GM19455 (cell line): ENCODE data around the gene FBLN1.
"Not testable (repeated sequence)": the region's sequence is repeated elsewhere in the genome, so short reads cannot be mapped to it uniquely, and the experiment has no call there.

ENCODE experiments used
- ATAC-seq: cut with Tn5 transposase; IDR thresholded peaks from one replicate; pipeline ENCODE4 v1.9.1; 2021; ENCODE audit not compliant: unreplicated experiment

Gene FBLN1, protein sequence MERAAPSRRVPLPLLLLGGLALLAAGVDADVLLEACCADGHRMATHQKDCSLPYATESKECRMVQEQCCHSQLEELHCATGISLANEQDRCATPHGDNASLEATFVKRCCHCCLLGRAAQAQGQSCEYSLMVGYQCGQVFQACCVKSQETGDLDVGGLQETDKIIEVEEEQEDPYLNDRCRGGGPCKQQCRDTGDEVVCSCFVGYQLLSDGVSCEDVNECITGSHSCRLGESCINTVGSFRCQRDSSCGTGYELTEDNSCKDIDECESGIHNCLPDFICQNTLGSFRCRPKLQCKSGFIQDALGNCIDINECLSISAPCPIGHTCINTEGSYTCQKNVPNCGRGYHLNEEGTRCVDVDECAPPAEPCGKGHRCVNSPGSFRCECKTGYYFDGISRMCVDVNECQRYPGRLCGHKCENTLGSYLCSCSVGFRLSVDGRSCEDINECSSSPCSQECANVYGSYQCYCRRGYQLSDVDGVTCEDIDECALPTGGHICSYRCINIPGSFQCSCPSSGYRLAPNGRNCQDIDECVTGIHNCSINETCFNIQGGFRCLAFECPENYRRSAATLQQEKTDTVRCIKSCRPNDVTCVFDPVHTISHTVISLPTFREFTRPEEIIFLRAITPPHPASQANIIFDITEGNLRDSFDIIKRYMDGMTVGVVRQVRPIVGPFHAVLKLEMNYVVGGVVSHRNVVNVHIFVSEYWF

DNA sequence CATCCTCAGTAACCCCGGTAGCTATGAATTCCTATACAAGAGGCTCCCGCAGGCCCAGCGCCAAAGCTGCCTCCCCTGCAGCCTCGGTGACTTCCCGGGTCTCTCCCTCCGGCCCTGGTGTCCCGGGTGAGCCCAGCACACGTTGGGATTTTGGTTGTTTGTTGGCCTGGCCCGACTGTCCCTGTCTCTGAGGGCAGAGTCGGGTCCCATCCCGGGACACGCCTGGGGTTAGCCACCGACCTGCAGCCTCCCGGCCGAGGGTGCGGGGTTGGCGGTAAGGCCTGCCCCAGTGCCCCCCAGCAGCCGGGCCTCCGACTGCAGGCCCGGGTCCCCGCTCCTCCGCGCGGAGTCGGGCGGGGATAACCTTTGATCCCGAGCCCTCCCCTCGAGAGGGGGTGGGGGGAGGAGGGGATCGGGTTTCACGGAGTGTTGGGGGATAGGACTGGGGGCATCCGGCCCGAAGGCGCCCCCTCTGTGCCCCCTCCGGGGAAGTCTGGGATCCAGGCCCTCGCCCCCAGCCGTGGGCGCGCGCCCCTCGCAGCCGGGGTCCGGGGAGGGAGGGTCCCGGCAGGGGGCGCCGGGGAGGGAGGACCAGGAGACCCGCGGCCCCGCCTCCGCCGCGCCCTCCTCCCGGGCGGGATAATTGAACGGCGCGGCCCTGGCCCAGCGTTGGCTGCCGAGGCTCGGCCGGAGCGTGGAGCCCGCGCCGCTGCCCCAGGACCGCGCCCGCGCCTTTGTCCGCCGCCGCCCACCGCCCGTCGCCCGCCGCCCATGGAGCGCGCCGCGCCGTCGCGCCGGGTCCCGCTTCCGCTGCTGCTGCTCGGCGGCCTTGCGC, at the start of gene FBLN1:
FBLN1 (plus strand) TSS at position 669 of the 835 bp plus-strand sequence; CDS start at position 772, 103 bp downstream.
- ATAC-seq, result no peak

DNA sequence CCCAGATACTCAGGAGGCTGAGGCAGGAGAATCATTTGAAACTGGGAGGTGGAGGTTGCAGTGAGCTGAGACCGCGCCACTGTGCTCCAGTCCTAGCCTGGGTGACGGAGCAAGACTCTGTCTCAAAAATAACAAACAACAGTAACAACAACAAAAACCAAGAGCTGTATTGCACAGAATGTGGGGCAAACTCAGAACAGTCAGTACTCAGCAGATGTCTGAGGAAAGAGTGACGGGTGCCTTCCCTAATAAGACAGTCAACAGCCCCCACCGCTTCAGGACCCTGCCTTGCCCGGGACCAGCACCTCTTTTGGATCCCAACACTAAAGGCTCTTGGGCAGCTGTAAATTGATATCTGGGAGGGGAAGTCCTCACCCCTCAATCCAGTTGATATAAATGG, 48.9 kb upstream of the FBLN1 start:
- no peak for ATAC-seq

DNA sequence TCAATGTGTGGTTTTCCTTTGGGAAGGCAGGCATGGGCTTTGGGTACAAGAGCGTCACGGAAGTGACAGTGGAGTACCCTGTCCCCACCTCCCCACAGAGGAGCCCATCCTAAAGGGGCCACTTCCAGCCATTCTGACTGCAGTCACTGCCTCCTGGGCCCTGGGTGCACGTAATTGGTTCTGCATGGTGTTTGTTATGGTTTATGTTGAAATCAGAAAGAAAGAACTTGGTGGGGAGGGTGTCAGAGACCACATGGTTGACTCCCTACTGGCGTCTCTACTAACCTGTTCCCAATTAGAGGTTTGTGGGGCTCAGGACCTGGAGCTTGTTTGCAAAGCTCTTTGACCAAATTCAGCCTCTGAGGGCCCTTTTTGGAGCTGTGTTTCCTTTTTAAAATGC, 48.4 kb upstream of the FBLN1 start:
- ATAC-seq, result no peak

DNA sequence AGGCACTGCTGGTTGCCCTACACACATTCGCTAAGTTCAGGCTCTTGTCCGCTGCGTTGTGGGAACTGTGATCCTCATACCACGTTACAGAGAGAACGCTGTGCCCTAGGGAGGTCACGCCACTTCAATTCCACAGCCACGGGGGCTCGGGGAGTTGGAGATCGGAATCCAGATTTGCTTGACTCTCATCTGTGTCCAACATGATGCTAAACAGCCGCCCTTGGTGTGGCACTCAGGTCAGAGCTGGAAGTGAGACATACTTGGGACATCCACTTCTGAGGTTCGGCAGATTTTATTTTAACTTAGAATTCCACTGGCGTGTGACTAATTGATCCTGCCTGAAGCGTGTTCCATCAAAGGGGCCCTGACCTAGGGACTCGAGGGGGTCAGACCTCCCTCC, 47.5 kb upstream of the FBLN1 start:
- no peak for ATAC-seq

DNA sequence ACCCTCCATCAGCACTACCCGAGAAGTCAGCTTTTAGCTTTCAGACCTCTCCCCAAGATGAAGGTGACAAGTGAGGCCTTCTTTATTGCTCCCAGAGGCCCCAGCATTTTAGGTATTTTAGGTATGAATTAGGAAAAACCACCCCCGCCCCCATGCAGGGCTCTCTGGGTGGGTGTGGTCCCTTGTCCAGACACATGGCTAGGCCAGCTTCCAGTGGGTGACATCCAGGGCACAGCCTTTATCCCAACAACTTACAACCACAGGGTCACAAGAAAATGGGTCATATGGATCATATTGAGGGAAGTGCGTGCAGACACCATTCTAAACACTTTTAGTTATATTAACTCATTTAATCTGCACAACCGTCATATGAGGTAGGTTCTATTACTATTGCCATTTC, 47.1 kb upstream of the FBLN1 start:
- ATAC-seq, result no peak

DNA sequence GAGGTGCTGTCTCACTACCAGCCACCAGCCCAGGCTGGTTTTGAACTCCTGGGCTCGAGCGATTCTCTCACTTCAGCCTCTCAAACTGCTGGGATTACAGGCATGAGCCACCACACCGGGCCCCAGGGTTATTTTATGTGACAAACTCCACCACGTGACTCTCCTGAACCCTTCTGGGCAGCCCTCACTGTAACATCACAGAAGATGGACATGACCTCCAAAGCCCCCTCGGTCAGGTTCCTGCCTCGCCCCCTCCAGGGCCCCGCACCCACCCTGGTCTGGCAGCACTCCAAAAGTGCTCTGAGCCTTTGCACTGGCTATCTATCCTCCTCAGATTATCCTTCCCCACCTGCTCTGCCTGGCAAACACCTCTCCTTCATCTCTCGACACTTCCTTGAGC, 45.9 kb upstream of the FBLN1 start:
- no peak for ATAC-seq

DNA sequence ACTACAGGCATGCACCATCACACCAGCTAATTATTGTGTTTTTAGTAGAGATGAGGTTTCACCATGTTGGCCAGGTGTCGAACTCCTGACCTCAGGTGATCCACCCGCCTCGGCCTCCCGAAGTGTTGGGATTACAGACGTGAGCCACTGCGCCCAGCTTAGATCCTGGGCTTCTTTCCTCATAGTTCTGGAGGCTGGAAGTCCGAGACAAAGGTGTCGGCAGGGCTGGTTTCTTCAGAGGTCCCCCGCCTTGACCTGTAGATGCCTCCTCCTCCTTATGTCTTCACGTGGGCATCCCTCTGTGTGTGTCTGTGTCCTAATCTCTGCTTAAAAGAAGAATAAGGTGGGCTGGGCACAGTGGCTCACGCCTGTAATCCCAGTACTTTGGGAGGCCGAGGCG, 44.2 kb upstream of the FBLN1 start:
- ATAC-seq, result no peak

DNA sequence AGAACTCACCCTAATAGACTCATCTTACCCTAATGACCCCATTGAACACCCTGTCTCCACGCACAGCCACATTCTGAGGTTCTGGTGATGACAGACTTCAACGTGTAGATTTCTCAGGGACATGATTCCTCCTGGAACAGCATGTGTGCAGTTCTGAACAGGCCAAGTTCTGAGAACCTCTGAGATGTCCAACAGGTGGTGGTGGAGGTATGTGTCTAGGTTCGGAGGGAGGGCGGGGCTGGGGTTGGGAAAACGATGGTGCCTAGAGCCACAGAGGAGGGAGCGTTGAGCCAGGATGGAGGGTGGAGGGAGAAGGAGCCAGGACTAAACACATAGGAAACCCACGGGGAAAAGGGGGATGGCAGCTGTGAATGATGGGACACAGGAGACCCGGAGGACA, 43.4 kb upstream of the FBLN1 start:
- no peak for ATAC-seq

DNA sequence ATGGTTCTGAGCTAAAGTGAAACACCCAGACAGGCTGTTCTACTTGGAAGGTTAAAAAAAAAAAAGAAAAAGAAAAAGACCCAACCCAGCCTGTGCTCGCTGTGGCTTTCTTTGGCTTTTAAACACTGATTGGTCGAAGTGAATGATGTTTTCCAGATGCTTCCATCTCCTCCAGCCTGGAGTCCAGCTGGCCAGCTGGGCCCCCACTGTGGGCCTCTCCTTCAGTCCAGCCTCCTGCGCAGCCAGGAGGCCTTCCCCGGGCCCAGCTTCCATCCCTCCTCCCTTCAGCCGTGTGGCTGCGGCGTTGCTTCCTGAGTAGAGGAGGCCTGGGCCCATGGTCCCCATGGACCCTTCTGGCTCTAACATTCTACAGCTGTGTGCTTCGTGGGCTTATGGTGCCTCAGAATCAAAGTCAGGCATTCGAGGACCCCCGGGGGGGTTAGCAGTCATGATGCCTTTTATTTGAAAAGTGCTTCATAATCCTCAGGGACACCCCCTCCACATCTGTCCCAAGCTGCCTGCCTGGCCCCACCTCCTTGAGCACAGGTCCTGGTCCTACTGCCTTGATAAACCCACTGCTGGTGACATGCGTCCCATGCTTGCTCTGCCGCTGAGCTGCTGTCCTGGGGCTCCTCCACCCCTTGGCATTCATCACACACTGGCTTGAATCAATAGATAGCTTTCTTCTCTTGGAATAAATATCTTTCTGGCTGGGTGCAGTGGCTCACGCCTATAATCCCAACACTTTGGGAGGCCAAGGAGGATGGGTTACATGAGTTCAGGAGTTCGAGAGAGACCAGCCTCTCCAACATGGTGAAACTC, 42.2 kb upstream of the FBLN1 start:
- no peak for ATAC-seq

DNA sequence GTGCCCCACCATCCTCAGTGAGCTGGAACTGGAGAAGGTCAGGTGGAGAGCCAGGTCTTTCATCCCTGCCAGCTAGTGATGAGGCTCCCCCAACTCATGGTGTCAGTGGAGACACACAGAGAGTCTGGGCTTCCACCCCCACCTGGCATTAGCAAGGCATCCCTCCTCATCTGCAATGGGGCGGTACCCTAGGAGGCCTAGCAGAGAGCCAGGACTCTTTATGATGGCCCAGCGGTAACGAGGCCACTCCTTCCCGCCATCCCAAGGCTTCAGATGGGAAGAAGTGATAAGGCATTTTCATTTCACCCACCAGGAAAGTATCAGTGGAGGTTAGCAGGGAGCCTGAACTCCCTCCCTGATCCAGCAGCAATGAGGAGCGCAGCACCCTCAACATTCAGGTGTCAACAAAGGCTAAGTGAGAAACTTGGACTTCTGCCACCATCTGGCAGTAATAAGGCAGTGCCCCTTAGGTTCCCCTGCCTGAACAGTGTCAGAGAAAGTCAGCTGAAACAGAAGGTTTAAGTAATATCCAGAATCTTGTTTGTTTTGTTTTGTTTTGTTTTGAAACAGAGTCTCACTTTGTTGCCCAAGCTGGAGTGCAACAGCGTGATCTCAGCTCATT, 40.5 kb upstream of the FBLN1 start:
- no peak for ATAC-seq

DNA sequence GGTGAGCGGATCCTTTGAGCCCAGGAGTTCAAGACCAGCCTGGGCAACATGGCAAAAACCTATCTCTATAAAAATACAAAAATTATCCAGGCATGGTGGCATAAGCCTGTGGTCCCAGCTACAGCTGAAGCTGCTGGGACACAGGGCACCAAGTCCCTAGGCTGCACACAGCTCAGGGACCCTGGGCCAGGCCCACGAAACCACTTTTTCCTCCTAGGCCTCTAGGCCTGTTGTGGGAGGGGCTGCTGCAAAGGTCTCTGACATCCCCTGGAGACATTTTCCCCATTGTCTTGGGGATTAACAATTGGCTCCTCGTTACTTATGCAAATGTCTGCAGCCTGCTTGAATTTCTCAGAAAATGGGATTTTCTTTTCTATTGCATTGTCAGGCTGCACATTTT, 39.0 kb upstream of the FBLN1 start:
- not testable (repeated sequence) for ATAC-seq

DNA sequence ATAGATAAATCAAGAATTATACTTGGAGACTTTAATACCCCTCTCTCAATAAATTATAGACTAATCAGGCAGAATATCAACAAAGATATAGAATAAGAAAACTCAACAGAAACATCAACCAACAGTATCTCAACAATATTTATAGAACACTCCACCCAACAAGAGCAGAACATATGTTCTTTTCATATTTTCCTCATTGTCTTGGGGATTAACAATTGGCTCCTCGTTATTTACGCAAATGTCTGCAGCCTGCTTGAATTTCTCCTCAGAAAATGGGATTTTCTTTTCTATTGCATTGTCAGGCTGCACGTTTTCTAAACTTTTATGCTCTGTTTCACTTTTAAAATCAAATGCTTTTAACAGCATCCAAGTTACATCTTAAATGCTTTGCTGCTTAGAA, 37.0 kb upstream of the FBLN1 start:
- ATAC-seq, result no peak

DNA sequence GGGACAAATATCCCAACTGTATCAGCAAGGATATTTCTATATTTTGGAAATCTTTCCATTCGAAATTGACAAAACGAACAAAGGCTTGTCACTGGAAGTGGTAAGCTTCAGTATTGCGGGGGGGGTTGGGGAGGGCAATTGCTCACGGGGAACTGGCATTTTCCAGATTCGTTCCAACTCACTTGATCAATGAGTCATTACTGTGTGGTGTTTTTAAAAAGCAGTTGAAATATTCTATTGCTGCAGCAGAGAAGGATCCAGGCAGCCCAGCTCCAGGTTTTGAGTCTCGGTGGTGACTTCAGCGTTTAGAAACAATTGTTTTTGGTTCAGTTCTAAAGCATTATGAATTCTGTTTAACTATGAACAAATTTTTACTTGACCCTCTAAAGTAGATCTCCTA, 33.8 kb upstream of the FBLN1 start:
- no peak for ATAC-seq

DNA sequence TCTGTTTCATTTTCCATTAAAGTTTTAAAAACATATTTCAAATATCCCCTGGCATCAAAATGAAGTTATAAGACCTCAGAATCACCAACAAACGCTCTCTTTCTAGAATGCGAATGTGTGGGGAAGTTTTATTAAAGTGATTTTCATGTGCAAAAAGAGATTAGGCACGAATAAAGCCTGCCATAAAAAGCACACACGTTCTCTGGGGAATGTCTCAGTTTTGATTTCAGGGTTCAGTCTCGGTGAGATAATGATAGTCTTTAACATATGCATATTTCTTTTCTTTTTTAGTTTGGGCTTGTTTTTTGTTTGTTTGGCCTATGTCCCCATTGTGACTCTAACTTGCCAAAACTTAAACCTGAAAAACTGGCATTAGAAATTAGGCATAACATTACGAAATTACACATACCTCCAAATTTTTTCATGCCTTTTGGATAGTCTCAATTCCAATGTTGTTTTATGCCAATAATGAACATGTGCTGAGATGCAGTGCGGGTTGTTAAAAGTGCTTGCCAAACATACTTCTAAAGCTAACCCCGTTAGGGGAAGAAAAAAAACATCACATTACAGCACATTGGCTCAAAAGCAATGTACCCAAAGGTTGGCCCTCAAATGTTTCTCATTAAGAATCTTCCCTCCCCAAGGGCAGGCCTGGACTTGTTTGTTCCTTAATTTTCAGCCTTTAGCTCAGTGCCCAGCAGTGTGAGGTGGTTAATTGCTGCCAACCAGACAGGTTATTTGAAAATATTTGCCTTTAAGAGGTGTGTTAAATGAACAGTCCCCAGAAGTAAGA, 33.2 kb upstream of the FBLN1 start:
- no peak for ATAC-seq

DNA sequence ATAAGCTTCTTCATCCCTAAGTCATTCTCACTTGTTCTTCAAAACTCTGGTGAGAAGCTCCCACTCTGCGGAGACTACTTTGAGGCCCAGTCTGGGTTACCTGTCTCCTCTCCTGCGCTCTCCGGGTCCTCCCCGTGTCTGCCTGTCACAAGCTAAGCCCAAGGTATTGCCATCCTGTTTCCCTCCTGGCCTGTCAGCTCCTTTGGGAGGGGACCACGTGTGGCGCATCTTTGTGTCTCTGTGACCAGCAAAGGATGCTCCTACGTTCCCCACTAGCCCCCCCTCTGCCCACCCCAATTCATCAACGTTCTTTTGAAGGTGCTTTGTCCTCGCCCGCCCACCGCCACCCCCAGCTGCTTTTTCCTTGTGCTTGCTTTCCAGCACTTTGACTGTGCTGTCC, 31.8 kb upstream of the FBLN1 start:
- no peak for ATAC-seq

DNA sequence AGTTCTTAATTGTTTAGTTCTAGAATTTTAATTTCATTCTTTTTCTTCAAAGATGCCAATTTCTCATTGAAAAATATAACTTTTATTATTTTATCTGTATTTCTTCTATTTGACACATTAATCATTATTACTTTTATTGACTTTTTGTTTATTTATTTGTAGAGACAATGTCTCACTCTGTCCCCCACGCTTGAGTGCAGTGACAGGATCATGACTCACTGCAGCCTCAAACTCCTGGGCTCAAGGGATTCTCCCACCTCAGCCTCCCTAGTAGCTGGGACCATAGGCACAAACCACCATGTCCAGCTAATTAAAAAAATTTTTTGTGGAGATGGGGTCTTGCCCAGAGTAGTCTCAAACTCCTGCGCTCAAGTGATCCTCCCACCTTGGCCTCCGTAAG, 30.3 kb upstream of the FBLN1 start:
- ATAC-seq, result no peak

DNA sequence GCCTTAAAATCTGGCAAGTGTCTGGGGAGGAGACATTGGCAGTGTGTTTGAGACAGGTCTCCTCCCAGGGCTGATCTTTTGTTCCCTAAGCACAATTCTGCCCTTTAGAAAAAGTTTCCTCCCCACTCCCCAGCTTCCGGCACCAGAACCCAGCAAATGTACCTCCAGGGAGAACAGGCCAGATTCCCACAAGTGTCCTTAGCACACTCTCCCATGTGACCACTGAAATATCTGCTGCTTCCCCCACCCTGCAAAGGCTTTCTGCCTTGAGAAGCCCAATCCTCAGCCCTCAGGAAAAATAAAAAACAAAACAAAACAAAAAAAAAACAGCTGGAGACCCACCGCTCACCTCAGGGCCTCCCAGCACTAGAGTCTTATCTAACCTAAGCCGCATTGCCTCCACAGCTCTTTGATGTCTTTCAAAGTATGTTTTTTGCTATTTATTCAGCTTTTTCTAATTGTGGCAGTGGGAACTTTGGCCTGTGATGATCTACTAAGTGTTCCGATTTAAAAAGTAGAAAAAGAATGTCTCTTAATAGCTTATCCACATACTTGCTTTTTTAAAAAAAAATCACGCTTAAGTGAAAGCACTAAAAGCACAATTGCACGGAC, 29.0 kb upstream of the FBLN1 start:
- ATAC-seq, result no peak

DNA sequence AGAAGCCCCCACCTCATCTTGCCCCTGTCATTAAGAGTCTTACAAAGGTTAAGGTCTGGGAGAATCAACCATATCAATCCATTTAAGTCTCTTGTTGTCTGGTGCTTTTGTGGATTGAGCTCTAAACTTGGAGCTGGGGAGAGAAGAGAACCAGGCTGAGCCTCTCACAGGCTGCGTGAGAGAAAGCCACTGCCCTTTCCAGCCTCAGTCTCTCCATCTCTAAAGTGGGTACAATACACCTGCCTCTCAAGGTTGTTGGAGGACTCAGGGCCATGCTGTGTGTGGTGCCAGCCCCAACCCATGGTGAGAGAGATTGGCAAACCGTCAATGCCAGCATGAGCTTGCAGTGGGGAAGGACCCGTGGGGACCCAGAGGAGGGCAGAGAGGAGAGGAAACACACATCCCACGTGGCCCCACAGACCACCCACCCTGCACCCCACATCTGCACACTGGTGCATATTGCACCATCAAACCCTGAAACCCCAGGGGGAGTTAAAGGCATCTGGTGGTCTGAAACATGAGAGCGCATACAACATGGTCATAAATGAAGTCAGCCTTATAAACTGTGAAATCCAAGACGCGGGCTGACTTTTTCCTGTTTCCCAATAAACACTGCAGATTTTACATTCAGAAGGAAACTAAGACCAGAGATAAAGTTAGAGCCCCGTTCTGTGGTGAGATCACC, 27.5 kb upstream of the FBLN1 start:
- no peak for ATAC-seq
